ENCODE data around the gene GPC1. TPM values are rescaled to one million over a fixed set of nuclear protein-coding genes. Genes with fewer than 3 reads are reported as not detected.

The GPC1 gene
- total RNA-seq, 1 donor from 2014 or later, result 58.0 TPM

- peaks cover 5% of the 10 kb centered on the region for H3K4me1 Mint-ChIP-seq (ENCODE audit: unreplicated experiment)
- H3K27me3 Mint-ChIP-seq, result no peaks in the 10 kb centered on the region
- no peak overlapping the region for H3K27ac Mint-ChIP-seq
- H3K9me3 Mint-ChIP-seq, result no peaks in the 10 kb centered on the region
- peak; percentile 43 for DNase-seq (ENCODE audit: extremely low spot score, unreplicated experiment)
- no peaks in the 10 kb centered on the region for H3K36me3 Mint-ChIP-seq
- TF ChIP-seq CTCF (conservative IDR thresholded peaks at IDR 0.05), result no peak
- H3K4me3 Mint-ChIP-seq, result no peak overlapping the region
Measured at GRCh38 chr2:240404174-240404852, 31.1 kb upstream of the GPC1 start.

GRCh38 chr2:240405133-240405532 lies 30.3 kb upstream of the GPC1 start:
- H3K9me3 Mint-ChIP-seq, result no peaks in the 10 kb centered on the region
- no peak overlapping the region for H3K4me3 Mint-ChIP-seq
- peaks cover 5% of the 10 kb centered on the region for H3K4me1 Mint-ChIP-seq (ENCODE audit: unreplicated experiment)
- peak; percentile 47 for DNase-seq (ENCODE audit: extremely low spot score, unreplicated experiment)
- TF ChIP-seq CTCF (conservative IDR thresholded peaks at IDR 0.05), result no peak
- H3K27me3 Mint-ChIP-seq, result peaks cover 2% of the 10 kb centered on the region
- no peak overlapping the region for H3K27ac Mint-ChIP-seq
- no peaks in the 10 kb centered on the region for H3K36me3 Mint-ChIP-seq

GRCh38 chr2:240405684-240406313 lies 29.7 kb upstream of the GPC1 start:
- no peak overlapping the region for H3K4me3 Mint-ChIP-seq
- no peak overlapping the region for H3K27ac Mint-ChIP-seq
- no peak for TF ChIP-seq CTCF (conservative IDR thresholded peaks at IDR 0.05)
- H3K36me3 Mint-ChIP-seq, result no peaks in the 10 kb centered on the region
- DNase-seq (ENCODE audit: extremely low spot score, unreplicated experiment), result peak; percentile 47
- H3K9me3 Mint-ChIP-seq, result no peaks in the 10 kb centered on the region
- peaks cover 6% of the 10 kb centered on the region for H3K27me3 Mint-ChIP-seq
- peaks cover 5% of the 10 kb centered on the region for H3K4me1 Mint-ChIP-seq (ENCODE audit: unreplicated experiment)

GRCh38 chr2:240407090-240407489 lies 28.4 kb upstream of the GPC1 start:
- no peak for TF ChIP-seq CTCF (conservative IDR thresholded peaks at IDR 0.05)
- H3K4me3 Mint-ChIP-seq, result no peak overlapping the region
- H3K4me1 Mint-ChIP-seq (ENCODE audit: unreplicated experiment), result peaks cover 5% of the 10 kb centered on the region
- peak; percentile 34 for DNase-seq (ENCODE audit: extremely low spot score, unreplicated experiment)
- H3K36me3 Mint-ChIP-seq, result no peaks in the 10 kb centered on the region
- peaks cover 6% of the 10 kb centered on the region for H3K27me3 Mint-ChIP-seq
- H3K9me3 Mint-ChIP-seq, result no peaks in the 10 kb centered on the region
- no peak overlapping the region for H3K27ac Mint-ChIP-seq

GRCh38 chr2:240410004-240410403 lies 25.5 kb upstream of the GPC1 start:
- Mint-ChIP-seq H3K27me3 (peaks cover 6% of the 10 kb centered on the region), H3K9me3 (no peaks in the 10 kb centered on the region), H3K27ac (no peak overlapping the region), H3K4me1 (ENCODE audit: unreplicated experiment) (no peaks in the 10 kb centered on the region), H3K36me3 (no peaks in the 10 kb centered on the region), H3K4me3 (no peak overlapping the region)
- TF ChIP-seq CTCF (conservative IDR thresholded peaks at IDR 0.05), result no peak
- no peak for DNase-seq (ENCODE audit: extremely low spot score, unreplicated experiment)
